ENCODE results near the gene ELF2.
"Not testable (repeated sequence)": the region's sequence is repeated elsewhere in the genome, so short reads cannot be mapped to it uniquely, and the experiment has no call there.

ELF2 gene

DNA sequence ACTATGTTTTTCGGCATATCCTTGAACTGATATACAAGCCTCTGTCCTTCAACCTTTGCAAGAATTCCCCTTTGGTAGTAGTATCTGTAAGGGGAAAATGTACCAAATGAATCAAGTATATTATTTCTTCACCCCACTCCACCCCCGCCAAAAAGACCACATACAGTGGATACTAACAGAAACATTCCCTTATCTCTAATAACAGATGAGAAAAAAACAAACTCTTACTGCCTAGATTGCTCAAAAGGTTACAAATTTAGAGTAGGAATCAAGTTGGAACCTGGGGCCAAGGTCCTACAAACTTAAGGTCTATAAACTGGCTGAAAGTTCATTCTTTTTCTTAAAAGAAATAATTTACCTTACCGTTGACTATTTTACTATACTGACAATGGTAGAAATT is 116.4 kb downstream of the ELF2 start:
- DNase-seq: no peak

DNA sequence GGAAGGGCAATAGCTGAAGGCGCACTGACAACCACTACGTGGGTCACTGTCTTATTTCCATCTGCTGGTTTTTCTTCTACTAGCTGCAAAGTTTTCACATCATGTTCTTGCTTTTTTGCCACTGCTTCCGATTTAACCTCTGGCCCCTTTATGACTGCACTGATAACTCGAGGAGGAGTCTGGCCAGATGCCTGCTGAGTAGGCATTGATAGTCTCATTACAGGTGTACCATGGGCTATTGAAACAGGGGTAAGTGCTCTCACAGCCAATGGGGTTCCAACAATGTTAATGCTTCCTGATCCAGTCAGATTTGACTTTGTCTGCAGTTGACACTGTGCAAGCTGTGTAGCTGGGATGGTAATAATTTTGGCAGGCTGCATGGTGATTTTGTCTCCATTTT is 118.0 kb downstream of the ELF2 start:
- not testable (repeated sequence) for DNase-seq

DNA sequence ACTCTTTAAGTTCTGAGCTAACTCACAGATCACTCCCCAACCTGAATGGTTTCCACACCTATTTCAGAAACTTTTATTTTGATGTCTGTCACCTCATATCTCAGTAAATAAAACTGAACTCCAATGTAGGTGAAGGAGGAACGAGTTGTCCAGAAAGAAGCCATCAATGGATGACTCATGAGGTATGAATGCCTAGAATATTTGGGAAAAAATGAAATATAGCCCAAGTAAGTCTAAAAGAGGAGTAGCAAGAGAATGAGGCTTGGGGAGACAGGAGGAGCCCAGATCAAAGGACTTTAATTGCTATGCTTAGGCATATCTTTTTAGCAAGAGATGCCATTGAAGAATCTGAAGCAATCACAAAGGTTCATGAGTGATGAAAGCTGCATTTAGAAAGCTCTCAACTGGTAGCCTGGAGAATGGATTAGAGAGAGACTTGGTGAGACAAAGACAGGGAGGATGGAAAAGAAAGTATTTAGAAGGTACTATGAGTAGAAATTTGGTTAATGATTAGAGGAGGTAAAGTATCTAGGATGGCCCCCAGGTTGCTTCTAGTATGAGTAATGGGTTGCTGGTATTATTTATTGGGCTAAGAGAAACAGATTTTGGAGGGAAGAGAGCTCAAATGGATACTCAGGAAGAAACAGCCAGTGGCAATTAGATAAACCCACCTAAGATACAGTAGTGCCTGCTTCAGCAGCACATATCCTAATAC is 122.1 kb downstream of the ELF2 start:
- DNase-seq: no peak

DNA sequence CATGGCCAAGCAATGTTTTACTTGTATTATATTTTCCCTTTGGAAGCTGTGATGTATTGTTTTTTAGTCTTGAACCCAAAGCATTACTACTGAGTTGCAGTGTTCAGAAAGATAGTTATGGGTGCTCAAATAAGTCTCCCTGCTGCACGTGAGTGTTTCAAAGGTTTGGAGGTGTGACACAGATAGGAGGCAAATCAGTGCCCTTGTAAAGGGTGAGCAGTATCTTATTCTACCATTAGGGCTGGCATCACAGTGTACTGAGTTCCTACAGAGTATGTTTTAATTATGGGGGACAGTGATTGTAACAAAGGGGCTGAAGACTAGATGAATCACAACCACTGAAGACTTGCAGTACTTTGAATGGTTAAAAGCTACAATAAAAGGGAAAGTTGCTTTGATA is 123.1 kb downstream of the ELF2 start:
- no peak for DNase-seq

DNA sequence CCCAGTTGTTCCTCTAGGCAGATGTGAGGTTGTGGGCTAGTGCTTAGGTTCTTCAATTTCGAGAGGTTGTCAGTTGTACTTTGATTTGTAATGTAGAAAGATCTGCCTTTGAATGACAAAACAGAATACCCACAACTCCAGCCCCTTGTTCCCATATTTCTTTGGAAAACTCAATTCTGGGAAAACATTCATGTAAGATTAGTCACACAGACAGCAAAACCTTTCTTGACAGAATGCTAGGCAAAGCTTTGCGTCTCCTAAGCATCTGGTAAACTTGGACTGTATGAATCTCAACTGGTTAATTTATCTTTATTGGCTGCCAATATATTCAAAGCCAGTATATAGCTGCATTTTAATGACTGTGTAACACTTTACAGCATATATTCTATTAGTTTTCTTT is 126.6 kb downstream of the ELF2 start:
- DNase-seq: no peak

DNA sequence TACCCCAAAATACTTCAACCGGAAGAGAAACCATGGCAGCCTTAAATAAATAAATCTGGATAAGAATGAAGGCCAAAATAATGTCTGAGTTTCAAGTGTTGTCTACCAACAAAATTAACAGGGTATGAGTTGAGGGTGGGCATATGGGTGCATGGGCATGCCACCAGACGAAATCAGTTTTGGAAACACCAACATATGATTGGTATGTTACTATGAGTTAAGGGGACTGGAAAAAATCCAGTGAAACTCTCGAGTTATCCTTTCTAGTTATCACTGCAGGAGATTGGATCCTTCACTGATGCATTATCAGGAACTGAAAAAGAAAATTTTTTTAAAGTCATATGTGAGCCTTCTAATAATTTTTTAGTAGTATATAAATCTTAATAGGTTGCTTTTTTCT is 129.0 kb downstream of the ELF2 start:
- DNase-seq: no peak

DNA sequence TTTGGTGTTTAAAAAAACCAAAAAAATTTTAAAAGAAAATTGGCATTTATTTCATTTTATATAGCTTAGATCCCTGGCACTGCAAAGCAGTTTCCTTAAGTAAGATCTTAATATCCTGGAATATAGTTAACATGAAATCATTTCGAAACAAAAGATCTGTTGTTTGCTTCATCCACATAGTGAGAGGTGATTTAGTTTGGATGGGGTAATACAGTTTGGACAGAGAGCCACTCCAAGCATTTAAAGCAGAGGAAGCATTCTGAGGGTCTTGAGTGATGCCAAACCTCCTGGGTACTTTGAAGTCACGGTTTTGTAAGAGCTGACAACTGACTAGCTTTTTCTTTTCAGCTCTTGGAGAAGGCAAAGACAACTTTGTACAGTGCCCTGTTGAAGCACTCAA is 132.7 kb downstream of the ELF2 start:
- no peak for DNase-seq

DNA sequence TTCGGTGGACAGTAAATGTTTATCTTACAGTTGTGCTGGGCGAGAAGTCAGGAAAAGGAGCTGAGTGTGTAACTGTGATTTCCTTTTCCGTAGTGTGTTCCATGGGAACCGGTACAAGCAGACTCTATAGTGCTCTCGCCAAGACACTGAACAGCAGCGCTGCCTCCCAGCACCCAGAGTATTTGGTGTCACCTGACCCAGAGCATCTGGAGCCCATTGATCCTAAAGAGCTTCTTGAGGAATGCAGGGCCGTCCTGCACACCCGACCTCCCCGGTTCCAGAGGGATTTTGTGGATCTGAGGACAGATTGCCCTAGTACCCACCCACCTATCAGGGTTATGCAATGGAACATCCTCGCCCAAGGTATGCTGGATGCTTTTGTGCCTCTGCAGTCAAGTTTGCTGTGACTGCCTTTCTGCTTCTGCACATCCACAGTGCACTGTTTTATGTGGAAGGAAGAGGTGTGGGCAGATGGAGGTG is 134.0 kb downstream of the ELF2 start:
- DNase-seq: no peak

DNA sequence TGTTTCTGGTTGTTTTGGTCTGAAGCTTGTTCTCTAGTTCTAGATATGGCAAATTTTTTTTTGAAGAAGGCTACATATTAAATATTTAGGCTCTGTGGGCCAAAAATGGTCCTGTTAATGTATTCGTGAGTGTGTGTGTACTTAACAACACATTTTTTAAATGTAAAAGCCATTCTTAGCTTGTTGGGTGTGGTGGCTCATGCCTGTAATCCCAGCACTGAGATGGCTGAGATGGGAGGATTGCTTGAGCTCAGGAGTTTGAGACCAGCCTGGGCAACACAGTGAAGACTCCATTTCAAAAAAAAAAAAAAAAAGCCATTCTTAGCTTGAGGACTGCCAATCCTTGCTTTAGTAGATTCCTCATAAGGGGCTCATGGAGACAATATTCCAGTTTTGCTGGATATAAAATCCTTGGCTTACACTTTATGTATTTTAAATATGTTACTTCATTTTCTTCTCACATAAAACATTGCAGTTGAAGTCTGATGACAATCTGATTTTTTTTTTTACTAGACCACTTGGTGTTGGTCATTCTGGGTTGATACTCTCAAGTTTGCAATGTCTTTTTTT is 138.1 kb downstream of the ELF2 start:
- DNase-seq: no peak

DNA sequence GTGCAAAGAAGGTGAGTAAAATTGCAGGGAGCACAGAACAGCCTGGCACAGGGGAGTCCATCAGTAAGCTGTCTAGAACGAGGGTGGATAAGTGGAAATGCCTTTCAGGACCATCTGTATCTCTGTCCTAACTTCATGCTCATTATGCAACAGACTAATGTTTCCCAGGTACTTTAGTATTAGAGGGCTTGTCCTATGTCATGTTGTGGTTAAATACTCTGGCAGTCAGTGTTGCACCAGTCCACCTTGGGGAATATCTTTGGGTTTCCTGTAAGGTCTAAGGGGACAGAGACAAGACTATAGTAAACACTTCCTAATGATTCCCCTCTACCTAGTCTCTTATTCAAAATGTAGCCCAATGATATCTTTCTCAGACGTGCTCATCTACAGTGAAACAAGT is 140.1 kb downstream of the ELF2 start:
- DNase-seq: no peak

DNA sequence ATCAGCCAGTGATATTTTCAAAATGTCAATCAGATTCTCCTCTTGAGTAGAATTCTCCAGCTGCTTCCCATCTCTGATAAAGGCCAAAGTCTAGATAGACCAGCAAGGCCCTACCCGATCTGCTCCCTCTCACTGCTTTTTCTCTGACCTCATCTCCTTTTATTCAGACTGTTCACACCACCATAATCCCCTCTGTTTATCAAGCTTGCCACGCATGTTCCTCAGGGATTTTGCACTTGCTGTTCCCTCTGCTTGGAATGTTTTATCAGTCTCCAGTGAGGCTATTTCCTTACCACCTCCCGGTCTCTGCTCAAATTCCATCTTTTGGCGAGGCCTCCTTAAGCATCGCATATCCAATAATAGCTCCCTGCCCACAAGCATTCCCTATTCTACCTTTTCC is 141.4 kb downstream of the ELF2 start:
- DNase-seq: no peak

DNA sequence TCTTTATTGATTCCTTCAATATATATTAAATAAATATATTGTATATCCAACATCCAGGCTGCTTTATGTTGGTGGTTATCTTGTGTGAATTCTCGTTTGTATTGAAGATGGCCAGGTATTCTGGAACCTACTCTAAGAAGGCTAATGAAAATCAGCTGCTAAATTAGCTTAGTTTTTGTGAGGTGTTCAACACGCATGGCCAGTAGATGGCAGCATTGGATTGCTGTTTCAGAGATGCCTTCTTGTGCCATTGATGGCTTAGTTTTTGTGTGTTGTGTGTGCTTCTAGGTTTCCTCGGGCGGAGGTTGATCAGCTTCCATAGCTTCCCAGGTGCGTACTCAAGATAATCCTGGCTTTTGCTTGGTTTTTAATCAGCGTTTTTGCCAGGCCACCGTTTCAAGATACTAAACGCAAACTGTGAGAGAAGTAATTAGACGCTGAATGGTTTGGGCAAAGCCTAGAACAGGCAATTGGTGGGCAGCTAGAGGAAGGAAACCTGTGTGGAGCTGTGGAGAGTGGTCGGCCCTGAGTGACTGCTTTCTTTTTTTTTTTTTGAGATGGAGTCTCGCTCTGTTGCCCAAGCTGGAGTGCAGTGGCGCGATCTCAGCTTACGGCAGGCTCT is 146.3 kb downstream of the ELF2 start:
- peak; percentile 20 for DNase-seq

DNA sequence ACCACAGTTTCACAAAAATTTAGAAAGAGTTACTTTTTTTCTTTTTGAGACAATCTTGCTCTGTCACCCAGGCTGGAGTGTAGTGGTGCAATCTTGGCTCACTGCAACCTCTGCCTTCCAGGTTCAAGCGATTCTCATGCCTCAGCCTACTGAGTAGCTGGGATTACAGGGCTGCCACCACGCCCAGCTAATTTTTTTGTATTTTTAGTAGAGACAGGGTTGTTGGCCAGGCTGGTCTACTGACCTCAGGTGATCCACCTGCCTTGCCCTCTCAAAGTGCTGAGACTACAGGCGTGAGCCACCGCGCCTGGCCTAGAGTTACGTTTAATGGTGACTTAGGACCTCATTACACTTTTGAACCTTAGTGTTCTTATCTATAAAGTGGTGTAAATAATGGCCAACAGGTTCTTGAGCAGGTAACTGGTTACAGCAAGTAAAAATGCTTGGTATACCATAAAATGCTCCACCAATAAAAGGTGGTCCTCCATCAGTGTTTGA is 147.1 kb downstream of the ELF2 start:
- DNase-seq: not testable (repeated sequence)

DNA sequence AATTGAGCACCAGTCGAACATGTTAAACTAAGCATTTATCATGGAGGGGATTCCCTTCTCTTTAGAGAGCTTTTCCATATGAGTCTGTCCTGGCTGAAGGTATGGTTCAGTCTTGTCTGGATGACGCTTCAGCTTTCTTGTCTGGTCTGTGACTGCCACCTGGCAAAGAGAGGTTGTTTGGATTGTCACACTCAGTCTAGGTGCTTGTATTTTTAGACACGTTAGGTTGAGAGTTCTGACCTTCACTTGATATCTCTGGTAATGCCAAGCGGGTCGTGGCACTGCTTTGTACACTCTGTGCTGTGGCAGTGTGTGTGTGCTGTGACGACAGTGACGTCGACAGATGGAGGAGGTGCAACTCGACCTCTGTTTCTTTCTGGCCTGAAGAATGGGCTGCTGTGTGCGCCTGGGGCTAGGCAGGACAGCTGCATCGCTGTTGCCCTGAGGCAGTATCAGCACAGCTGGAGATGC is 148.8 kb downstream of the ELF2 start:
- no peak for DNase-seq

DNA sequence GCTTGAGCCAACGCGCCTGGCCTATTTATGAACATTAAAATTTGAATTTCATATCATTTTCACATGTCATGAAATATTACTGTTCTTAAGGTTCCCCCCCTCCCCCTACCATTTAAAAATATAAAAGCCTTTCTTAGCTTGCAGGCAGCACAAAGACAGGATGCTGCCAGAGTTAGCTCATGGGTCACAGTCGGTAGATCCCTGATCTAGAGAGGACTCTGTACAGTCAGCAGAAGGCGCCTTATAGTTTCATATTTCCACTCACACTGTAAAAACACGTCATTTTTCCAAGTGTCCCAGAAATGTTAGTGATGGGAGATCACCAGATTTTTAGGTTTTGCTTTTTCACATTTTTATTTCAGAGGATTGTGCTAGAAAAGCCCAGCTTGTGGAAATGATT is 149.2 kb downstream of the ELF2 start:
- no peak for DNase-seq

DNA sequence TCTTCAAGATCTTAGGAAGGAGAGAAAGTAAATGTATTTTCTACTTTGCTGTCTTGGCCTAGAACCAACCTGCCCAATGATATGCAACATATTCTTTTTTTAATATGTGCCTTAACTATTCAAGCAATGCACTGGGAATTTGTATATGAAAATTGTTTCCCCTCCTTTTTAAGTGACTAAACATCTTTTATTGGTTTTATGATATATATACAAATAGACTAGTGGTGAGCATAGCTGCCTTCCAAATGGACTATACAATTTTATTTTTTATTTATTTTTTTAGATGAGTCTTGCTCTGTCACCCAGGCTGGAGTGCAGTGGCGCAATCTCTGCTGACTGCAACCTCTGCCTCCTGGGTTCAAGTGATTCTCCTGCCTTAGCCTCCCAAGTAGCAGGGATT is 151.2 kb downstream of the ELF2 start:
- DNase-seq: no peak

DNA sequence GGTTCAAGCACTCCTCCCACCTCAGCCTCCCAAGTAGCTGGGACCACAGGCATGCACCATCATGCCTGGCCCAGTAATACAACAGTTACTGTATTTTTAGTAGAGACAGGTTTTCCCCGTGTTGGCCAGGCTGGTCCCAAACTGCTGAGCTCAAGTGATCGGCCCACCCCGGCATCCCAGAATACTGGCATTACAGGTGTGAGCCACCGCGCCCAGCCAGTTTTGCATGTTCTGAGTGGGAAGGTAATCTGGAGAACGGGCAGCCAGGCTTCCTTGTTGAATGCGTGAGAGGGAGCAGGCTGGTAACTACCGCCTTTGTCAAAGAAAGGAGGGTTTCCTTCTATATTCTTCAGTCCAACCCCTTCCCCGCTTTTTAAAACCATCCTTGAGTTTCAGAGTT is 152.3 kb downstream of the ELF2 start:
- DNase-seq: no peak

DNA sequence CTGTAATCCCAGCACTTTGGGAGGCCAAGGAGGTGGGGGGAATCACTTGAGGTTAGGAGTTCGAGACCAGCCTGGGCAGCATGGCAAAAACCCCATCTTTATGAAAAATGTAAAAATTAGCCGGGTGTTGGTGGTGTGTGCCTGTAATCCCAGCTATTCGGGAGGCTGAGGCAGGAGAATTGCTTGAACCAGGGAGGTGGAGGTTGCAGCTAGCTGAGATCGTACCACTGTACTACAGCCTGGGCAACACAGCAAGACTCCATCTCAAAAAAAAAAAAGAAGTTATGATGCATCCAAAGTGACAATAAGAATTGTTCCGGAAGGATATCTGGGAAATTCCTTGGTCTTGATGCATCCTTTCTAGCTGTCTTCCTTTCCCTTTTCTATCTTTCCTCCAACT is 154.2 kb downstream of the ELF2 start:
- DNase-seq: no peak

DNA sequence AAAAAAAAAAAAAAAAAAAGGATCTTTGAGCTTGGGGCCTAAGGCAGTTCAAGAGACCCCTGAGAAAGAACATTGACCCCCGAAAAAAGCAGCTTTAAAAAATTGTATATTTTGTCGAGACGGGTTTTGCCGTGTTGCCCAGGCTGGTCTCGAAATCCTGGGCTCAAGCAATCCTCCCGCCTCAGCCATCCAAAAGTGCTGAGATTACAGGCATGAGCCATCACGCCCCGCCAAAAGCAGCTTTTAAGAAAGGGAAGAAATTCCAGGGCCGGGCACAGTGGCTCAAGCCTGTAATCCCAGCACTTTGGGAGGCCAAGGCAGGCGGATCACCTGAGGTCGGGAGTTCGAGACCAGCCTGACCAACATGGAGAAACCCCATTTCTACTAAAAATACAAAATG is 155.9 kb downstream of the ELF2 start:
- DNase-seq: not testable (repeated sequence)

DNA sequence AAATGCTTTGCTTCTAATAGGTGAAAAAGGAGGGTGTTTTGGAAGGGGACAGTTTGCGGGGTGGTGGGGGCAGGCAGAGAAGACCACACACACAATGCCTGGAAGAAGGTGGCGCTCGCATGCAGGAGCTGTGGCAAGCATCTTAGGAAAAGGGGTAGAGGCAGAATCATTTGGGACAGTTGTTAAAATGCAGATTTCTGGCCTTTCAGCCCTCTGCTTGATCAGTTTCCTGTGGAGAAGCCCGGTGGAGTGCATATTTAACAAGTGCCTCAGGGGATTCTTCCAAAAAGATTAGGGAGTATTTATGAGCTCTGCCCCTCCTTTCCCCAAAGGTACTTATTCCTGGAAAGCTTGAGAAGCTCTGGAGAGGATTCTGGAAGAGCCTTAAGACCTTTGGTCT is 156.6 kb downstream of the ELF2 start:
- DNase-seq: no peak

DNA sequence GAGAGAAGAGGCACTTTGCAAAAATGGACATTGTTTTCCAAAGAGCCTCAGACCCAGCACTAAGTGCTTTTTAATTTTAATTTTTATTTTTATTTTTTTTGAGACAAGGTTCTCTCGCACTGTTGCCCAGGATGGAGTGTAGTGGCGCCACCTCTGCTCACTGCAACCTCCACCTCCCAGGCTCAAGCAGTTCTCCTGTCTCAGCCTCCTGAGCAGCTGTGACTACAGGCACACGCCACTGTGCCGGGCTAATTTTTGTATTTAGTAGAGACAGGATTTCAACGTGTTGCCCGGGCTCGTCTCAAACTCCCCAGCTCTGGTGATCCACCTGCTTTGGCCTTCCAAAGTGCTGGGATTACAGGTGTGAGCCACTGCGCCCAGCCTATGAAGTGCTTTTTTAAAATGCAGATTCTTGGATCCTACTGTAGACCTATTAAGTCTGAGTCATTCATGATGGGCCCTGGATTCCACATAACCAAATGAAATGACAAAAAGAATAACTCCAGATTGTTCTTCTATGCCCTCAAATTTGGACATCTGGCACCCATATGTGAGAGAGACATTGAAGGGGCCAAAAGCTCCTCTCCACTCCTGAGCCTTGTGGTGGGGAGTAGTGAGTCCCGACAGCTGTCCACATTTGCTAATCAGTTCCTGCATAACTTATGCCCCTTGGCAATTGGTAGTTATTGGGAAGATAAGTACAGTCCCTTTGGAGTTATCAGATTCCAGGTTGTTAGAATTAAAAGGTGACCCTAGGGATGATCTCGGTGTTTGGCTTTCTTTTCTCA is 157.9 kb downstream of the ELF2 start:
- DNase-seq: no peak

DNA sequence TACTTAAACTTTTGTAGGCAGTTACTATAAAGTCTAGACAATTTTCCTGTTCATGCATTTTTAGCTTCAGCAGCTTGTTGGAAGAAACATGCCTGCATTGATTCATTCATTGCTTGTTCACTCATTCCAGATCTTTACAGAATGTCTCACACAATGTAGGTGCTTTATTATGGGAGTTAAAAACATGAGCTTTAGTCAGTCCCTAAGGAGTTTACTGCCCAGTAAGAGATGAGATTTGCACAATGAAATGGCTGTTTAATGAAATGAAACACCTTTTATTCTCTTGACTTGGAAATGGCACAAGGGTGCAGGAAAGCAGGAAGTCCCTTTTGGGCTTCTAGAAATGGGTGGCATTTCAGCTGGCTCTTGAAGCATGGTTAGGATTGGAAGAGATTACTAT is 158.5 kb downstream of the ELF2 start:
- DNase-seq: peak; percentile 12

DNA sequence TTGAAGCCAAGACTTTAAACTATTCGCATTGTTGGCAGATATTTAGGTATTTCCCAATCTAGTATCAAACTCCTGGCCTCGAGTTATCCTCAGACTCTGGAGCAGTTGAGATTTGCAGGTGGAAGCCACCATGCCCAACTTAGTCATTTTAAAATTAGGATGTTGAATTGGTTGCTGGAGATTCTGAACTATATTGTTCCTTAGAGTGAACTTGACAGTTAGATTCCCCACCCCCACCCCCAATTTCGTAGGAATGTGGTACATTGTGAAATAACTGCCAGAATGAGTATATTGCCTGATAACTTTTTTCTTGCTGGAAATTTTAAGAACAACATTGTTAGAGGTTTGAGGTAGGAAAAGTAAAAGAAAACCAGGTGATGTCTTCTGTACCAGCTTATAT is 159.2 kb downstream of the ELF2 start:
- no peak for DNase-seq
